ENCODE data around the gene CTBS.

DNA sequence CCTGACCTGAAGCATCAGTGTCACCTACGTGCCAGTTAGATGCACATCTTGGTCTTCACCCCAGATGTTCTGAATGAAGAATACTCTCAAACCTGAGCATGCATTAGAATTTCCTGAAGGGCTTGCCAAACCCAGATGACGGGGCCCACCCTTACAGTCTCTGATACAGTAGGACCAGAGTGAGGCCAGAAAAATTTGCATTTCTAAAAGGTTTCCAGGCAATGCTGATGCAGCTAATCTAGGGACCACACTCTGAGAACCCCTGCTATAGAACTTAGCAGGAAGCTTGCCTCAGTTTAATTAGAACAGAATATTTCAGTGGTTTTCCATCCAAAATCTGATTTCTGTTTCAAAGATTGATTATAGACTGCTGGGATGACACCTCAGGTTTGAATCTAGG, 9.9 kb upstream of the CTBS start:
- no peak for TF ChIP-seq CTCF (conservative IDR thresholded peaks at IDR 0.05; ENCODE audit: low read length)
- no peak for TF ChIP-seq EZH2phosphoT487 (IDR thresholded peaks at IDR 0.05; ENCODE audit: borderline replicate concordance)

Data from Loucy (cell line).